BLaER1 treated with 17β-estradiol and CSF1 and Interleukin-3, amounts not matched to agents 10 nM and 100 nM (cell line): ENCODE measurements around the gene RPP40.

Experiments used
- H3K27ac ChIP-seq, 11 experiments: shearing (Covaris generic); formaldehyde crosslinking; 2 replicates each; pipeline ENCODE4 v1.8.1; 2022
- H3K27me3 ChIP-seq, 11 experiments: shearing (Covaris generic); formaldehyde crosslinking; 2 replicates each; pipeline ENCODE4 v1.8.1; 2022
- H3K36me3 ChIP-seq, 11 experiments: shearing (Covaris generic); formaldehyde crosslinking; 2 replicates each; pipeline ENCODE4 v1.8.1; 2022
- H3K4me1 ChIP-seq, 10 experiments: shearing (Covaris generic); formaldehyde crosslinking; 2 replicates each; pipeline ENCODE4 v1.8.1; 2022
- H3K4me2 ChIP-seq, 11 experiments: shearing (Covaris generic); formaldehyde crosslinking; 2 replicates each; pipeline ENCODE4 v1.8.1; 2022
- H3K4me3 ChIP-seq, 10 experiments: shearing (Covaris generic); formaldehyde crosslinking; 2 replicates each; pipeline ENCODE4 v1.8.1; 2022
- H3K9ac ChIP-seq, 11 experiments: shearing (Covaris generic); formaldehyde crosslinking; 2 replicates each; pipeline ENCODE4 v1.8.1; 2022
- H3K9me3 ChIP-seq, 11 experiments: shearing (Covaris generic); formaldehyde crosslinking; replicated peaks in 1 of 11; 2 replicates each; pipeline ENCODE4 v1.8.1; 2022
- H4K20me1 ChIP-seq, 11 experiments: shearing (Covaris generic); formaldehyde crosslinking; 2 replicates each; pipeline ENCODE4 v1.8.1; 2022
- Cebpa-rat ChIP-seq, 11 experiments: shearing (Covaris generic); IDR thresholded peaks; 2 replicates each; pipeline ENCODE4 v1.8.1; 2022

RPP40 gene

DNA sequence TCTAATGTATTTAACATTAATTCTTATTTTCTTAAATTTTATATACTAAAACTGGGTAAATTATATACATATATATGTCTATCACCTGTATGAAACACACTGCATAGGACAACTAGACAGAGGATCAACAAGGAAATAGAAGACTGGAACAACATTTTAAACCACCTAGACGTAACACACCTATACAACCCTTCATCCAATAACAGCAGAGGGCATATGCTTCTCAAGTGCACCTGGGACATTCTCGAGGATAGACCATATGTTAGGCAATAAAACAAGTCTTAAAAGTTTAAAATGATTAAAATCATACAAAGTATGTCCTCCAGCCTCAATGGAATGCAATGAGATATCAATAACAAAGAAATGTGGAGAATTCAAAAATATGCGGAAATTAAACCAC lies 45.2 kb downstream of the RPP40 start:
- TF ChIP-seq Cebpa-rat (IDR thresholded peaks at IDR 0.05): no peak
- H3K4me2 ChIP-seq: no peak overlapping the region
- peaks cover 0 to 6% (median 0%) of the 10 kb centered on the region in 11 experiments; a peak in 2 of 22 replicates for H4K20me1 ChIP-seq
- H3K27me3 ChIP-seq: no peaks in the 10 kb centered on the region
- no peak overlapping the region for H3K27ac ChIP-seq
- no peak overlapping the region for H3K4me3 ChIP-seq
- no peak overlapping the region for H3K9ac ChIP-seq
- H3K4me1 ChIP-seq: 0 out of 20 replicates have a peak, but pooled peaks cover 0 to 5% (median 0%) of the 10 kb centered on the region in 10 experiments
- no peaks in the 10 kb centered on the region for H3K9me3 ChIP-seq
- H3K36me3 ChIP-seq: peaks cover 23 to 34% (median 30%) of the 10 kb centered on the region in 11 experiments

DNA sequence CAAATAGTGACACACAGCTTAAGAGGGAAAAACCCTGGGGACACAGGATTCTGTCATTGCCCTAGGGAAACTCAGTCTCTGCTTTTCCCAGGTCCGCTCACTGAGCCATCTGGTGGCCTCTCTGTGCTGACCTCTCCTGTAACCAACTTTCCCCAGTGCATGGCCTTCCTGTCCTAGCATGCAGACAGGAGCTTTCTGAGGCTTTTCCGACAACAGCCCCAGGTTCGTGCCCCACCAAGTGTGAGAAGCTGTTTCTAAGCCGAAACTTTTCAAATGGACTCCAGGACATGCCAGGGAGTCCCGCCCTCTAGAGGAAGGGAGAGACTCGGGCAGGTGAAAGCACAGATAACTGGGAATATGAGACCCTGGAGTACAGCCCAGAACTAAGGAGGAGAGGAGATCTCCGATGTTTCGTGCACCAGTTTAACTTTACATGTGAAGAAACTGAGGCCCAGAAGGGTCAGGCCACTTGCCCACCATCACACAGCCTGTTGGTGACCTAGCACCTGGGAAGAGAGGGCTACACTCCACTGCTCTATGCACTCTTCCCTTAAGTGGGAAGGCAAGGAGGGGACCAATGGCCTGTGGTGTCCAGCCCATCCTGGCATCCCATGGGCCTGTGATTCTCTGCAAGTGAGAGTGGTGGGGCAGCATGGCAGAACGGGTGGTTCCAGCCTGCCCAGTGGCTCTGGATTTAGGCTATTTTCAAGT lies 46.2 kb downstream of the RPP40 start:
- TF ChIP-seq Cebpa-rat (IDR thresholded peaks at IDR 0.05): no peak
- Histone ChIP-seq H3K9me3 (no peaks in the 10 kb centered on the region), H3K4me2 (no peak overlapping the region), H4K20me1 (peaks cover 0 to 8% (median 0%) of the 10 kb centered on the region in 11 experiments; a peak in 2 of 22 replicates), H3K4me3 (no peak overlapping the region), H3K36me3 (peaks cover 32 to 43% (median 40%) of the 10 kb centered on the region in 11 experiments), H3K27ac (no peak overlapping the region), H3K27me3 (no peaks in the 10 kb centered on the region), H3K9ac (no peak overlapping the region), H3K4me1 (no peaks in the 10 kb centered on the region)

DNA sequence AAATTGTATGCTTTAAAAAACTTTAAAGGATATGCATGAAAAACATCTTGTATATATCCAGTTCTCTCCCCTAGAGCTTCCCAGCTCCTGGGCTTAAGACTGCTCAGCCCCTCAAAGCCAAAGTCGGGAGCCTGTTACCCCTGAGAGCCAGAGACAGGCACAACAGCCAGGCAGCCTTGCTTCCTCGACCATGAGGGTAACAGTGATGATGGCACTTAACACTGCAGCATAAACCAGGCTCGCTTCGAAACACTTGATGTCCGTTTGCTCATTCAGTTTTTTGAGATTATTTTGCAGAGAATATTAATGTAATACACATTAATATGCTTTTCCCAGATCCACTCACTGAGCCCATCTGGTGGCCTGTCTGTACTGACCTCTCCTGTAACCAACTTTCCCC lies 47.2 kb downstream of the RPP40 start:
- no peak overlapping the region for H3K4me3 ChIP-seq
- H3K4me1 ChIP-seq: no peaks in the 10 kb centered on the region
- H3K9me3 ChIP-seq: no peaks in the 10 kb centered on the region
- H3K9ac ChIP-seq: no peak overlapping the region
- no peak for TF ChIP-seq Cebpa-rat (IDR thresholded peaks at IDR 0.05)
- H3K27ac ChIP-seq: no peak overlapping the region
- H3K4me2 ChIP-seq: no peak overlapping the region
- peaks cover 42 to 54% (median 50%) of the 10 kb centered on the region in 11 experiments for H3K36me3 ChIP-seq
- H4K20me1 ChIP-seq: peaks cover 0 to 15% (median 0%) of the 10 kb centered on the region in 11 experiments; a peak in 5 of 22 replicates
- no peaks in the 10 kb centered on the region for H3K27me3 ChIP-seq

DNA sequence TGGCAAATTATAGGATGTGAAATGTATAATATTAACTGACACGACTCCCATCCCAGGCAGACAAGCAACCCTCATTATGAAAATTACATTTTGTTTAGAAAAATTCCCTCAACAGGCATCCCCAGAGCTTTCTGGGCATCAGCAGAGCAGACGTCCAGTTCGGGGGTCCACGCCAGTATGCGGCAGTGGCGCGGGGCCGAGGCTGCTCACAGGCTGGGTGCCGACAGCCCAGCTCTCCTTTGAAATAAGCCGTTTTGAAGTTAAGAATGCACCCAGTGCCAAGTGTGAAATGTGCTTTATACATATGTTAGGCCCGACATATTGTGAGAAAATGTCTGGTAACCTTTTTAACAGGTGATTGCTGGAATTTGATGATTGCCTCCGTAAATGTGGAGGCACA lies 50.4 kb downstream of the RPP40 start:
- Histone ChIP-seq H3K27ac (no peak overlapping the region), H3K9ac (no peak overlapping the region), H3K4me1 (no peaks in the 10 kb centered on the region), H3K9me3 (no peaks in the 10 kb centered on the region), H3K4me2 (no peak overlapping the region), H3K36me3 (peaks cover 74 to 86% (median 80%) of the 10 kb centered on the region in 11 experiments), H4K20me1 (peaks cover 0 to 29% (median 2%) of the 10 kb centered on the region in 11 experiments; a peak in 6 of 22 replicates), H3K4me3 (no peak overlapping the region), H3K27me3 (no peaks in the 10 kb centered on the region)
- TF ChIP-seq Cebpa-rat (IDR thresholded peaks at IDR 0.05): no peak

DNA sequence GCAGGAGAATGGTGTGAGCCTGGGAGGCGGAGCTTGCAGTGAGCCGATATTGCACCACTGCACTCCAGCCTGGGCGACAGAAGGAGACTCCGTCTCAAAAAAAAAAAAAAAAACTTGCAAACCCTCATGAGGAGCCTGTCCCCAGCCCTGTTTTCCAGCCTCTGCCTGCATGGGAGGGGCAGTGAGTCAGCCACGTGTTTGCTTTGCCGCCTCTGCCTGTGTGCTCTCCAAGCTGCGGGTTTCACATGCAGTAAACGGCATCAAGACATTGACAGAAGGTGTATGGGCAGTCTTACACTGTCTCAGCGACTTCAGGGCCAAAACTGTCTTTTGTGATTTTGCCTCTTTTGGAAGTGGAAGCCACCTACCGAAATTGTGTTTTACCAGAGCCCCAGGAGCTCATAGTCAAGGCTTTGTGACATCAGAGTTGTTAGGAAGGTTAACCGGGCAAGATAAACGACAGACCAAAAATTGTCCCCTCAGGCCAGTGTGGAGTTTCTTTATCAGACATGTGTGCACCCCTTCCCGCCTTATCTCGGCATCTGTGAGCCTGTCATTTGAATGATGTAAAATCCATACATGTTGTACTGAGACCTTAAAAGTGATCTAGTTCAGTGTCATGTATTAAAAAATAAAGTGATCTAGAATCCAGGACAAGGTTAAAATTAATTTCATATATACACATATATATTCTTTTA lies 52.9 kb downstream of the RPP40 start:
- no peak for TF ChIP-seq Cebpa-rat (IDR thresholded peaks at IDR 0.05)
- no peaks in the 10 kb centered on the region for H3K4me1 ChIP-seq
- H3K27me3 ChIP-seq: no peaks in the 10 kb centered on the region
- no peak overlapping the region for H3K9ac ChIP-seq
- H3K27ac ChIP-seq: no peak overlapping the region
- H4K20me1 ChIP-seq: peaks cover 0 to 54% (median 9%) of the 10 kb centered on the region in 11 experiments; a peak in 10 of 22 replicates
- H3K4me3 ChIP-seq: no peak overlapping the region
- no peak overlapping the region for H3K4me2 ChIP-seq
- no peaks in the 10 kb centered on the region for H3K9me3 ChIP-seq
- peaks cover 89 to 100% (median 98%) of the 10 kb centered on the region in 11 experiments for H3K36me3 ChIP-seq

DNA sequence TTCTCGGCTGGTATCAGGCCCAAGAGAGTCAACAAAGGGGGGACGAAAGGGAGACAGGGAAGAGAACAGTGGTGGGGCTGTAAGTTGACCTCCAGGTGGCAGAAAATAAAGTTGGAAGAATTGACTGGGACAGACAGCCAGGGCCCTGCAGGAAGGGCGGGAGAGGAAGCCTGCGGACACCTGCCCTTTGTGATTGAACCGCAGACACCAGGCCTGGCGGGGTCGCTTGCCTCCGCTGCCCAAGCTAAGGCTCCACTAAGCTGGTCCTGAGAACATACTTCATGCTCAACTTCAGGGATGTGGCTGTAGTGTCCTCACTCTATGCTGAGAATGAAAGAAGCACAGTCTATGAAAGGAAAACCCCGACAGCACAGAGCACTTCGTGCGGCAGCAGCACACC lies 53.8 kb downstream of the RPP40 start:
- Histone ChIP-seq H4K20me1 (peaks cover 0 to 63% (median 18%) of the 10 kb centered on the region in 11 experiments; a peak in 11 of 22 replicates), H3K4me2 (no peak overlapping the region), H3K4me3 (no peak overlapping the region), H3K9me3 (no peaks in the 10 kb centered on the region), H3K4me1 (no peaks in the 10 kb centered on the region), H3K27ac (no peak overlapping the region), H3K27me3 (no peaks in the 10 kb centered on the region), H3K36me3 (peaks cover 89 to 100% (median 98%) of the 10 kb centered on the region in 11 experiments), H3K9ac (no peak overlapping the region)
- no peak for TF ChIP-seq Cebpa-rat (IDR thresholded peaks at IDR 0.05)

DNA sequence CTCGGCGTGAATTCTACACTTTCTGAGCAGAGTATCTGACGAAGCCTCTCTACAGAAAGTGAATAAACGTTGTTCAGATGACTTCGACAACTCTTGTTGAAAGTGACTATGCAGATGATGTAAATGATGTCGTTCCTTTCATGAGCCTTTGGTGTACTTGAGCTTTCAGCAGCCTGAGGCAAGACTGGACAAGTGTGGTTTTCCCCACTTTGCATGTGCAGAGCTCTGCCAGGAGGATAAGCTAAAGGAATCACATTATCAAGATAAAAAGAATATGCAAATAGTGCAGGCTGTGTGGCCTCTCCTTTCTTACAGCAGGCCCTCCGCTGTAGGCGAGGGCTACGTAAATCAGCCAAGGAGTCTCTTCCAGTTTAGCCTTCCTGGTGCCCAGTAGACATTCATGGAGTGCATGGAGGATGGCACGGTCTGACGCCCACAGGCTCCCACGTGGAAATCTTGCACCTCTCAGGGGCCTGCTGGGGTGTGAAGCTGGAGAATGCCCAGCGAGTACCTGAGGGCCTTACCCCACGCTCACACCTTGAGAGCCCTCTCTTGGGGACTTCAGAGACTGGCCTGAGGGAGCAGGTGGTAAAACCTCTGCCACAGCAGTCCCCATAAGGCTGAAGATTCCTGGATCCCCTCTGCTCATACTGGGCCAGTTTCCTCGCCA lies 54.9 kb downstream of the RPP40 start:
- H4K20me1 ChIP-seq: peaks cover 0 to 72% (median 18%) of the 10 kb centered on the region in 11 experiments; a peak in 13 of 22 replicates
- no peaks in the 10 kb centered on the region for H3K27me3 ChIP-seq
- TF ChIP-seq Cebpa-rat (IDR thresholded peaks at IDR 0.05): no peak
- no peak overlapping the region for H3K9ac ChIP-seq
- peaks cover 89 to 100% (median 99%) of the 10 kb centered on the region in 11 experiments for H3K36me3 ChIP-seq
- H3K9me3 ChIP-seq: no peaks in the 10 kb centered on the region
- H3K27ac ChIP-seq: no peak overlapping the region
- H3K4me1 ChIP-seq: no peaks in the 10 kb centered on the region
- H3K4me2 ChIP-seq: no peak overlapping the region
- H3K4me3 ChIP-seq: no peak overlapping the region

DNA sequence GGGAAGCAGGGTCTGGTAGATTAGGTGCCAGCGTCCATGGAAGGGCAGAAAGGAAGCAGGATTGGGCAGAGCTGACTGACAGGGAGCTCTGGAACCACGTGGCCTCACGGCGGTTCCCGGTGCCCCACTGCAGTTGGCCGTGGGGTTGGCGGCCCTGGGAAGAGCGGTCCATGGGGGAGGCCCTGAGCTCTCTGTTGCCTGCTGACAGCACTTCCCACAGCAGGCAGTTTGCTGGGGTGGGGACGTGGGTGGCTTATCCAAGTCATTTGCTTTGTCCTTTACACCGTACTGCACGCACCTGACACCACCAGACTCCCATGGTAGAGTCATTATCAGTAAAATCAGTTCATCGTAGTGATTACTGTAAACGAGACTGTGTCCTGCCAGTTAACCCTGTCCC lies 56.1 kb downstream of the RPP40 start:
- TF ChIP-seq Cebpa-rat (IDR thresholded peaks at IDR 0.05): no peak
- H3K4me1 ChIP-seq: peaks cover 0 to 10% (median 5%) of the 10 kb centered on the region in 10 experiments; a peak in 15 of 20 replicates
- H3K9ac ChIP-seq: no peak overlapping the region
- H3K36me3 ChIP-seq: peaks cover 89 to 100% (median 99%) of the 10 kb centered on the region in 11 experiments
- no peaks in the 10 kb centered on the region for H3K27me3 ChIP-seq
- H3K9me3 ChIP-seq: no peaks in the 10 kb centered on the region
- H3K27ac ChIP-seq: no peak overlapping the region
- no peak overlapping the region for H3K4me2 ChIP-seq
- H3K4me3 ChIP-seq: no peak overlapping the region
- H4K20me1 ChIP-seq: peaks cover 0 to 74% (median 21%) of the 10 kb centered on the region in 11 experiments; a peak in 15 of 22 replicates

DNA sequence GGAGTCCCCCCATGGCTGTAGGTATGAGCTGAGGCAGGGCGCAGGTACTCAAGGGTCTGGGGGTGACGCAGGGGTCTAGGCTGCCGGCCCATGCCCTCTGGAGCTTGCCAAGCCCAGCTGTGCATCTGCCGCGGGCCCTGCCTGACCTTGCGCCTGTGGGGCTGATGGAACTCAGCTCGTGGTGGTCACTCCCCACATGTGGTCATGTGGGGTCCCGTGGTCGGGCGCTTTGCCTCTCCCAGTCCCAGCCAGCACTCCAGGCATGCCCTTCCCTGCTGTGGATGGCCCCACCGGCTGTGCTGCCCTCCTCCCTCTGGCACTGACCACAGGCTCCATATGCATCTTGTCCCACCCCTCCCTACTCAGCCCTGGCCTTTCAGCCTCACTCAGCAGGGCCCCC lies 57.3 kb downstream of the RPP40 start:
- Histone ChIP-seq H3K9ac (no peak overlapping the region), H3K27ac (no peak overlapping the region), H3K27me3 (no peaks in the 10 kb centered on the region), H3K4me1 (peaks cover 0 to 22% (median 17%) of the 10 kb centered on the region in 10 experiments; a peak in 16 of 20 replicates), H3K36me3 (peaks cover 80 to 95% (median 88%) of the 10 kb centered on the region in 11 experiments), H3K4me2 (no peak overlapping the region), H3K9me3 (no peaks in the 10 kb centered on the region), H4K20me1 (peaks cover 0 to 77% (median 33%) of the 10 kb centered on the region in 11 experiments; a peak in 16 of 22 replicates), H3K4me3 (no peak overlapping the region)
- TF ChIP-seq Cebpa-rat (IDR thresholded peaks at IDR 0.05): no peak
